ENCODE results near the gene RAB17.

The RAB17 gene

GRCh38 chr2:237546876-237547395, 43.6 kb downstream of the RAB17 start:
- no peak overlapping the region for H3K27ac ChIP-seq (ENCODE audit: low read depth, low read length, poor library complexity, severe bottlenecking)
- H3K36me3 ChIP-seq (ENCODE audit: insufficient read depth, low read length) = no peaks in the 10 kb centered on the region
- H3K79me2 ChIP-seq (ENCODE audit: insufficient read depth, low read length) = no peaks in the 10 kb centered on the region
- TF ChIP-seq EZH2 (IDR thresholded peaks at IDR 0.05; ENCODE audit: borderline replicate concordance, low read length) = no peak
- TF ChIP-seq CTCF (IDR thresholded peaks at IDR 0.05; ENCODE audit: low read length) = no peak
- no peak overlapping the region for H2AFZ ChIP-seq (ENCODE audit: low read length)
- H3K4me3 ChIP-seq (ENCODE audit: low read depth, low read length, poor library complexity, severe bottlenecking) = no peak overlapping the region
- H3K27me3 ChIP-seq (ENCODE audit: insufficient read depth, low read length) = peaks cover 14% of the 10 kb centered on the region
- no peaks in the 10 kb centered on the region for H3F3A ChIP-seq (ENCODE audit: insufficient read depth, low read length)
- H4K20me1 ChIP-seq (ENCODE audit: insufficient read depth, low read length) = no peaks in the 10 kb centered on the region
- no peaks in the 10 kb centered on the region for H3K4me1 ChIP-seq (ENCODE audit: insufficient read depth, low read length, severe bottlenecking)
- H3K9me2 ChIP-seq (ENCODE audit: low read depth, low read length) = no peaks in the 10 kb centered on the region
- H3K9ac ChIP-seq (ENCODE audit: low read length) = no peak overlapping the region
- no peak overlapping the region for H3K4me2 ChIP-seq (ENCODE audit: low read length)
- H3K9me3 ChIP-seq (ENCODE audit: low read length) = no peaks in the 10 kb centered on the region

GRCh38 chr2:237546040-237546875, 44.3 kb downstream of the RAB17 start:
- Histone ChIP-seq H3K4me1 (ENCODE audit: insufficient read depth, low read length, severe bottlenecking) (no peaks in the 10 kb centered on the region), H3K9me3 (ENCODE audit: low read length) (no peaks in the 10 kb centered on the region), H3K27me3 (ENCODE audit: insufficient read depth, low read length) (peaks cover 14% of the 10 kb centered on the region), H3K79me2 (ENCODE audit: insufficient read depth, low read length) (no peaks in the 10 kb centered on the region), H2AFZ (ENCODE audit: low read length) (no peak overlapping the region), H3K9me2 (ENCODE audit: low read depth, low read length) (no peaks in the 10 kb centered on the region), H3K27ac (ENCODE audit: low read depth, low read length, poor library complexity, severe bottlenecking) (no peak overlapping the region), H3K4me3 (ENCODE audit: low read depth, low read length, poor library complexity, severe bottlenecking) (no peak overlapping the region), H4K20me1 (ENCODE audit: insufficient read depth, low read length) (no peaks in the 10 kb centered on the region), H3K36me3 (ENCODE audit: insufficient read depth, low read length) (no peaks in the 10 kb centered on the region), H3K4me2 (ENCODE audit: low read length) (no peak overlapping the region), H3K9ac (ENCODE audit: low read length) (no peak overlapping the region), H3F3A (ENCODE audit: insufficient read depth, low read length) (no peaks in the 10 kb centered on the region)
- TF ChIP-seq CTCF (IDR thresholded peaks at IDR 0.05; ENCODE audit: low read length) (no peak), EZH2 (IDR thresholded peaks at IDR 0.05; ENCODE audit: borderline replicate concordance, low read length) (no peak)

- no peaks in the 10 kb centered on the region for H3F3A ChIP-seq (ENCODE audit: insufficient read depth, low read length)
- no peak overlapping the region for H3K9ac ChIP-seq (ENCODE audit: low read length)
- H4K20me1 ChIP-seq (ENCODE audit: insufficient read depth, low read length) = no peaks in the 10 kb centered on the region
- H3K9me2 ChIP-seq (ENCODE audit: low read depth, low read length) = no peaks in the 10 kb centered on the region
- H2AFZ ChIP-seq (ENCODE audit: low read length) = no peak overlapping the region
- no peaks in the 10 kb centered on the region for H3K9me3 ChIP-seq (ENCODE audit: low read length)
- no peaks in the 10 kb centered on the region for H3K36me3 ChIP-seq (ENCODE audit: insufficient read depth, low read length)
- H3K27me3 ChIP-seq (ENCODE audit: insufficient read depth, low read length) = 0 out of 2 replicates have a peak, but pooled peaks cover 7% of the 10 kb centered on the region
- TF ChIP-seq CTCF (IDR thresholded peaks at IDR 0.05; ENCODE audit: low read length) (no peak), EZH2 (IDR thresholded peaks at IDR 0.05; ENCODE audit: borderline replicate concordance, low read length) (no peak)
- no peaks in the 10 kb centered on the region for H3K4me1 ChIP-seq (ENCODE audit: insufficient read depth, low read length, severe bottlenecking)
- no peaks in the 10 kb centered on the region for H3K79me2 ChIP-seq (ENCODE audit: insufficient read depth, low read length)
- no peak overlapping the region for H3K27ac ChIP-seq (ENCODE audit: low read depth, low read length, poor library complexity, severe bottlenecking)
- no peak overlapping the region for H3K4me2 ChIP-seq (ENCODE audit: low read length)
- H3K4me3 ChIP-seq (ENCODE audit: low read depth, low read length, poor library complexity, severe bottlenecking) = no peak overlapping the region
Measured at GRCh38 chr2:237542001-237542704, 48.4 kb downstream of the RAB17 start.
